ENCODE data around the gene SPATA4. TPM values are rescaled to one million over a fixed set of nuclear protein-coding genes. Genes with fewer than 3 reads are reported as not detected.

SPATA4 gene
- total RNA-seq, 1 experiment from 2014 or later, result not detected

GRCh38 chr4:176210579-176211296 is 15.4 kb upstream of the SPATA4 start:
- no TSS peak for BruUV-seq (replicated peaks)
- H3K9me3 Mint-ChIP-seq (ENCODE audit: unreplicated experiment), result peaks cover 10% of the 10 kb centered on the region

GRCh38 chr4:176210101-176210500 is 14.7 kb upstream of the SPATA4 start:
- no peak overlapping the region for H3K4me3 Mint-ChIP-seq (ENCODE audit: unreplicated experiment)
- peaks cover 10% of the 10 kb centered on the region for H3K9me3 Mint-ChIP-seq (ENCODE audit: unreplicated experiment)
- TF ChIP-seq CTCF (IDR thresholded peaks at IDR 0.05; ENCODE audit: insufficient read depth in 1 of 2, low read depth in 1 of 2, low read length in 1 of 2, severe bottlenecking in 1 of 2, unreplicated experiment in 1 of 2), result no peak
- intact Hi-C loops (cut with micrococcal nuclease; ENCODE audit: unreplicated experiment), result no loop called here
- H3K36me3 Mint-ChIP-seq (ENCODE audit: insufficient read depth, unreplicated experiment), result no peaks in the 10 kb centered on the region
- H3K9me3 ChIP-seq, result no peaks in the 10 kb centered on the region; the same call in 1 of the 2 replicates
- ChIA-PET POLR2A (no interaction called here), CTCF (no interaction called here)
- no peak for DNase-seq
- no TSS peak for BruUV-seq (replicated peaks)
- no peaks in the 10 kb centered on the region for H3K4me1 ChIP-seq
- H3K27ac Mint-ChIP-seq (ENCODE audit: unreplicated experiment), result no peak overlapping the region
- H3K36me3 ChIP-seq (ENCODE audit: control insufficient read depth, insufficient read depth, low read length), result no peaks in the 10 kb centered on the region
- H3K27me3 ChIP-seq (replicated peaks; ENCODE audit: control insufficient read depth, insufficient read depth, low read length), result no peaks in the 10 kb centered on the region
- H3K4me1 Mint-ChIP-seq (ENCODE audit: low read depth, unreplicated experiment), result peaks cover 7% of the 10 kb centered on the region
- no peaks in the 10 kb centered on the region for H3K27me3 Mint-ChIP-seq (ENCODE audit: insufficient read depth, unreplicated experiment)
- H3K4me3 ChIP-seq (ENCODE audit: low read depth, low read length), result no peak overlapping the region

More at GRCh38 chr4:176210579-176211296, 15.4 kb upstream of the SPATA4 start:
- H3K4me1 Mint-ChIP-seq (ENCODE audit: low read depth, unreplicated experiment), result peaks cover 7% of the 10 kb centered on the region
- intact Hi-C loops (cut with micrococcal nuclease; ENCODE audit: unreplicated experiment), result no loop called here
- ChIA-PET CTCF (no interaction called here), POLR2A (no interaction called here)
- no peak overlapping the region for H3K4me3 Mint-ChIP-seq (ENCODE audit: unreplicated experiment)
- no peak for TF ChIP-seq CTCF (IDR thresholded peaks at IDR 0.05; ENCODE audit: insufficient read depth in 1 of 2, low read depth in 1 of 2, low read length in 1 of 2, severe bottlenecking in 1 of 2, unreplicated experiment in 1 of 2)
- H3K27me3 ChIP-seq (replicated peaks; ENCODE audit: control insufficient read depth, insufficient read depth, low read length), result no peaks in the 10 kb centered on the region
- H3K27me3 Mint-ChIP-seq (ENCODE audit: insufficient read depth, unreplicated experiment), result no peaks in the 10 kb centered on the region
- no peaks in the 10 kb centered on the region for H3K36me3 Mint-ChIP-seq (ENCODE audit: insufficient read depth, unreplicated experiment)
- no peak for DNase-seq
- no peaks in the 10 kb centered on the region for H3K36me3 ChIP-seq (ENCODE audit: control insufficient read depth, insufficient read depth, low read length)
- H3K4me3 ChIP-seq (ENCODE audit: low read depth, low read length), result no peak overlapping the region
- H3K27ac Mint-ChIP-seq (ENCODE audit: unreplicated experiment), result no peak overlapping the region
- no peaks in the 10 kb centered on the region for H3K4me1 ChIP-seq
- H3K9me3 ChIP-seq, result no peaks in the 10 kb centered on the region; the same call in 1 of the 2 replicates

GRCh38 chr4:176209535-176209934 is 14.2 kb upstream of the SPATA4 start:
- intact Hi-C loops (cut with micrococcal nuclease; ENCODE audit: unreplicated experiment), result no loop called here
- H3K4me3 ChIP-seq (ENCODE audit: low read depth, low read length), result no peak overlapping the region
- no peaks in the 10 kb centered on the region for H3K27me3 ChIP-seq (replicated peaks; ENCODE audit: control insufficient read depth, insufficient read depth, low read length)
- Mint-ChIP-seq H3K9me3 (ENCODE audit: unreplicated experiment) (peaks cover 10% of the 10 kb centered on the region), H3K27ac (ENCODE audit: unreplicated experiment) (no peak overlapping the region), H3K27me3 (ENCODE audit: insufficient read depth, unreplicated experiment) (no peaks in the 10 kb centered on the region), H3K4me3 (ENCODE audit: unreplicated experiment) (no peak overlapping the region), H3K4me1 (ENCODE audit: low read depth, unreplicated experiment) (peaks cover 7% of the 10 kb centered on the region), H3K36me3 (ENCODE audit: insufficient read depth, unreplicated experiment) (no peaks in the 10 kb centered on the region)
- no peaks in the 10 kb centered on the region; the same call in 1 of the 2 replicates for H3K9me3 ChIP-seq
- no peak for TF ChIP-seq CTCF (IDR thresholded peaks at IDR 0.05; ENCODE audit: insufficient read depth in 1 of 2, low read depth in 1 of 2, low read length in 1 of 2, severe bottlenecking in 1 of 2, unreplicated experiment in 1 of 2)
- ChIA-PET CTCF (no interaction called here), POLR2A (no interaction called here)
- H3K4me1 ChIP-seq, result no peaks in the 10 kb centered on the region
- no peaks in the 10 kb centered on the region for H3K36me3 ChIP-seq (ENCODE audit: control insufficient read depth, insufficient read depth, low read length)
- DNase-seq, result no peak
- BruUV-seq (replicated peaks), result no TSS peak

All from Caco-2 (cell line).